Hepatocyte (in vitro differentiated cells): ENCODE results near the gene PROKR2. TPM values are rescaled to one million over a fixed set of nuclear protein-coding genes. Genes with fewer than 3 reads are reported as not detected.

Source experiments
- DNase-seq: peaks from one replicate; pipeline ENCODE4 v3.0.0-alpha.2; 2016; ENCODE audit warnings: low spot score
- H2AFZ ChIP-seq: fragments of 200-600 bp; sonication (generic); 2 replicates; pipeline ENCODE4 v1.6.0; 2016; ENCODE audit warnings: antibody characterized with exemption, mild to moderate bottlenecking
- H3K27ac ChIP-seq: fragments of 200-600 bp; sonication (generic); 2 replicates; pipeline ENCODE4 v1.5.1; 2016; ENCODE audit warnings: mild to moderate bottlenecking
- H3K27me3 ChIP-seq: fragments of 200-600 bp; sonication (generic); 2 replicates; pipeline ENCODE4 v1.6.1; 2016
- H3K36me3 ChIP-seq: fragments of 200-600 bp; sonication (generic); replicated peaks from 2 replicates; pipeline ENCODE4 v1.5.1; 2016; ENCODE audit warnings: low read depth; ENCODE audit not compliant: insufficient read depth
- H3K4me1 ChIP-seq: fragments of 200-600 bp; sonication (generic); 2 replicates; pipeline ENCODE4 v1.5.1; 2016; ENCODE audit warnings: mild to moderate bottlenecking, moderate library complexity; ENCODE audit not compliant: insufficient read depth
- H3K4me2 ChIP-seq: fragments of 200-600 bp; sonication (generic); 2 replicates; pipeline ENCODE4 v1.6.0; 2016
- H3K4me3 ChIP-seq: fragments of 200-600 bp; sonication (generic); 2 replicates; pipeline ENCODE4 v1.5.1; 2016; ENCODE audit warnings: mild to moderate bottlenecking
- H3K79me2 ChIP-seq: fragments of 200-600 bp; sonication (generic); 2 replicates; pipeline ENCODE4 v1.6.0; 2017; ENCODE audit warnings: mild to moderate bottlenecking
- H3K9me2 ChIP-seq: fragments of 200-600 bp; sonication (generic); replicated peaks from 2 replicates; pipeline ENCODE4 v1.6.0; 2017; ENCODE audit warnings: mild to moderate bottlenecking; ENCODE audit not compliant: insufficient read depth
- H3K9me3 ChIP-seq: fragments of 200-600 bp; sonication (generic); 2 replicates; pipeline ENCODE4 v1.5.1; 2016; ENCODE audit warnings: low read depth, mild to moderate bottlenecking
- H4K20me1 ChIP-seq: fragments of 200-600 bp; sonication (generic); 2 replicates; pipeline ENCODE4 v1.6.0; 2016; ENCODE audit warnings: mild to moderate bottlenecking; ENCODE audit not compliant: insufficient read depth, poor library complexity, severe bottlenecking
- EZH2 ChIP-seq: fragments of 200-600 bp; sonication (generic); IDR thresholded peaks from 2 replicates; pipeline ENCODE4 v1.6.1; 2016; ENCODE audit warnings: antibody characterized with exemption, mild to moderate bottlenecking, borderline replicate concordance
- EZH2phosphoT487 ChIP-seq: fragments of 200-600 bp; sonication (generic); IDR thresholded peaks from one replicate; pipeline ENCODE4 v1.6.1; 2018; ENCODE audit warnings: antibody characterized with exemption, mild to moderate bottlenecking, low read depth, moderate library complexity; ENCODE audit not compliant: unreplicated experiment, severe bottlenecking
- whole genome bisulfite sequencing: methylation state at CpG from one replicate; pipeline ENCODE4 v1.1.6; 2016; ENCODE audit warnings: low lambda C conversion rate; ENCODE audit errors: missing lambda C conversion rate; 5-methylcytosine and 5-hydroxymethylcytosine counted together
- polyA plus RNA-seq: library from polyadenylated mRNA; unstranded; fragments of >200 nt; fragmentation: Nextera tagmentation; extraction: Ambion mirVana; gene quantifications from 2 replicates; pipeline ENCODE4 v1.2.1, GENCODE V29; 2016
- total RNA-seq: library from RNA; depleted of rRNA; stranded (reverse); fragments of >200 nt; gene quantifications from 2 replicates; pipeline ENCODE4 v1.2.3, GENCODE V29; 2014
- TF ChIP-seq, protein P1 (sequence below): fragments of 200-600 bp; sonication (generic); IDR thresholded peaks from 2 replicates; pipeline ENCODE4 v1.5.1; 2016; ENCODE audit warnings: antibody characterized with exemption, mild to moderate bottlenecking; ENCODE audit not compliant: poor library complexity

PROKR2 gene
- total and polyA plus RNA-seq, 2 experiments from 2014 or later = not detected

DNA sequence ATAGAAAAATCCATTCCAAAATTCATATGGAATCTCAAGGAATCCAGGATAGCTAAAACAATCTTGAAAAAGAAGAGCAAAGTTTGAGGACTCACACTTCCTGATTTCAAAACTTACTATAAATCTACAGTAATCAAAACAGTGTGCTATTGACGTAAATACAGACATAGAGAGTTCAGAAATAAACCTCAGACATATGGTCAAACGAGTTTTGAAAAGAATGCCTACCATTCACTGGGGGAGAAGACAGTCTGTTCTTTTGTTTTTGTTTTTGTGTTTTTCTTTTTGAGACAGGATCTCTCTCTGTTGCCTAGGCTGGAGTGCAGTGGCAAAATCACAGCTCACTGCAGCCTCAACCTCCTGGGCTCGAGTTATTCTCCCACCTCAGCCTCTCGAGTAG lies 25.3 kb upstream of the PROKR2 start:
- WGBS = 61% methylated on average over 4 of the region's 4 CpGs

DNA sequence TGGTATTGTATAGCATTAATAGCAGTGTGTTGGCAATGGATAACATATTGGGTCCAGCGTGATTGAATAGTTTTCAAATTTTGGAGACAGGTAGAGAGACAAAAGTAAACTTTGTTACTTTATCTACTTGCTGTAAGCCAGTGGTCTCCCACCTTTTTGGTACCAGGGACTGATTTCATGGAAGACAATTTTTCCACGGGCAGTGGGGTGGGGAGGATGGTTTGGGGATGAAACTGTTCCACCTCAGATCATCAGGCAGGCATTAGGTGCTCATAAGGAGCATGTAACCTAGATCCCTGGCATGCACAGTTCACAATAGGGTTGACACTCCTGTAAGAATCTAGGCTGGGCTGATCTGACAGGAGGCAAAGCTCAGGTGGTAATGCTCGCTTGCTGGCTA lies 14.6 kb upstream of the PROKR2 start:
- H3K4me1 ChIP-seq = no peaks in the 10 kb centered on the region
- H3K4me2 ChIP-seq = no peak overlapping the region
- H2AFZ ChIP-seq = no peak overlapping the region
- DNase-seq = no peak
- TF ChIP-seq EZH2phosphoT487 (no peak), EZH2 (no peak)
- TF ChIP-seq, protein P1, sequence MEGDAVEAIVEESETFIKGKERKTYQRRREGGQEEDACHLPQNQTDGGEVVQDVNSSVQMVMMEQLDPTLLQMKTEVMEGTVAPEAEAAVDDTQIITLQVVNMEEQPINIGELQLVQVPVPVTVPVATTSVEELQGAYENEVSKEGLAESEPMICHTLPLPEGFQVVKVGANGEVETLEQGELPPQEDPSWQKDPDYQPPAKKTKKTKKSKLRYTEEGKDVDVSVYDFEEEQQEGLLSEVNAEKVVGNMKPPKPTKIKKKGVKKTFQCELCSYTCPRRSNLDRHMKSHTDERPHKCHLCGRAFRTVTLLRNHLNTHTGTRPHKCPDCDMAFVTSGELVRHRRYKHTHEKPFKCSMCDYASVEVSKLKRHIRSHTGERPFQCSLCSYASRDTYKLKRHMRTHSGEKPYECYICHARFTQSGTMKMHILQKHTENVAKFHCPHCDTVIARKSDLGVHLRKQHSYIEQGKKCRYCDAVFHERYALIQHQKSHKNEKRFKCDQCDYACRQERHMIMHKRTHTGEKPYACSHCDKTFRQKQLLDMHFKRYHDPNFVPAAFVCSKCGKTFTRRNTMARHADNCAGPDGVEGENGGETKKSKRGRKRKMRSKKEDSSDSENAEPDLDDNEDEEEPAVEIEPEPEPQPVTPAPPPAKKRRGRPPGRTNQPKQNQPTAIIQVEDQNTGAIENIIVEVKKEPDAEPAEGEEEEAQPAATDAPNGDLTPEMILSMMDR = no peak
- no peaks in the 10 kb centered on the region for H3K9me2 ChIP-seq
- H3K79me2 ChIP-seq = no peaks in the 10 kb centered on the region
- no peaks in the 10 kb centered on the region for H3K9me3 ChIP-seq
- H3K27ac ChIP-seq = no peak overlapping the region
- H3K27me3 ChIP-seq = no peaks in the 10 kb centered on the region
- H4K20me1 ChIP-seq = no peaks in the 10 kb centered on the region
- H3K4me3 ChIP-seq = no peak overlapping the region
- 89% methylated on average over 3 of the region's 3 CpGs for WGBS
- H3K36me3 ChIP-seq = no peaks in the 10 kb centered on the region

More for the DNA sequence above, 25.3 kb upstream of the PROKR2 start:
- H3K4me3 ChIP-seq = no peak overlapping the region
- H3K36me3 ChIP-seq = no peaks in the 10 kb centered on the region
- no peak overlapping the region for H2AFZ ChIP-seq
- no peak for TF ChIP-seq EZH2phosphoT487
- TF ChIP-seq, protein P1 = no peak
- no peak for TF ChIP-seq EZH2
- no peaks in the 10 kb centered on the region for H3K9me3 ChIP-seq
- no peak overlapping the region for H3K4me2 ChIP-seq
- DNase-seq = no peak
- no peaks in the 10 kb centered on the region for H3K79me2 ChIP-seq
- no peaks in the 10 kb centered on the region for H3K27me3 ChIP-seq
- no peaks in the 10 kb centered on the region for H3K4me1 ChIP-seq
- no peak overlapping the region for H3K27ac ChIP-seq
- no peaks in the 10 kb centered on the region for H3K9me2 ChIP-seq
- no peaks in the 10 kb centered on the region for H4K20me1 ChIP-seq

DNA sequence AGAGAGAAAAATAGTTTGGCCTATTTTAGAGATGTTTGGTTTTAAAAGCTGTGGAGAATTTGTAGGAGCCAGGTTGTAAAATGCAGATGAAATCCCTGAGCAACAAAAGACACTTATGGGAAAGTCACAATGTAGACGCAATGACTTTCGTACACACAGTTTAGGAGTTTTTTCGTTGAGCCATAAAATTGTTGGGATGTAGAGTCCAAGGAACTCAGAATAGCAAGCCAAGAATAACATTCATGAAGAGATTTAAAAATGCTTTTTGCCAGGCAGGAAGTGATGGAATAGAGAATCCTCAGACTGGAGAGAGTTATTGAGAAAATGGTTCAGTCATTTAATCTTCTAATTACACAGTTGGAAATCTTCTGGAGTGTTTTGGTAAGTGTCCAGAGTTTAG lies 11.5 kb upstream of the PROKR2 start:
- Histone ChIP-seq H3K27ac (no peak overlapping the region), H3K27me3 (peaks cover 3% of the 10 kb centered on the region), H2AFZ (no peak overlapping the region), H3K4me2 (no peak overlapping the region), H4K20me1 (no peaks in the 10 kb centered on the region), H3K79me2 (no peaks in the 10 kb centered on the region), H3K4me1 (no peaks in the 10 kb centered on the region), H3K36me3 (no peaks in the 10 kb centered on the region), H3K9me3 (no peaks in the 10 kb centered on the region), H3K4me3 (no peak overlapping the region), H3K9me2 (no peaks in the 10 kb centered on the region)
- DNase-seq = no peak
- 76% methylated on average over 3 of the region's 3 CpGs for WGBS
- TF ChIP-seq EZH2 (no peak), EZH2phosphoT487 (no peak)
- TF ChIP-seq, protein P1 = no peak

DNA sequence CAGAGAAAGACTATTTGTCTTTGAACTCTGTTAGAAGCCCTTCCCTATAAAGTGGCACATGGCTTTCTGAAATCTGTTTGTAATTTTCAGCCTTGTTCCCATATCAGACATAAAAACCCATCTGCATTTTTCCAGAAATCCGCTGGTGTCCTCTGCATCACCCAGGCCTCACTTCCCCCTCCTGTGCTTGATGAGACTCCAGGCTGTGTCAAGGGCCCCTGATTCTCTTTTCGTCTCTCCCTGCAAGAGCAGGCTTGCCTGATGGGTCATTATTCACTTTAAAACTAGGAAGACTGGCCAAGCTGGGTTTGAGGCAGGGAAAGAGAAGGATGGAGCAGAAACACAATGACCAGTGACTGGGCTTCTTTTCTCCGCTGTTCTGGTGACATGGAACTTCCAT lies 10.6 kb upstream of the PROKR2 start:
- DNase-seq = no peak
- H3K4me1 ChIP-seq = no peaks in the 10 kb centered on the region
- no peak for TF ChIP-seq EZH2
- TF ChIP-seq, protein P1 = no peak
- TF ChIP-seq EZH2phosphoT487 = no peak
- H3K36me3 ChIP-seq = no peaks in the 10 kb centered on the region
- H3K9me2 ChIP-seq = no peaks in the 10 kb centered on the region
- WGBS = 71% methylated on average over 3 of the region's 3 CpGs
- no peak overlapping the region for H3K4me2 ChIP-seq
- H3K4me3 ChIP-seq = no peak overlapping the region
- no peak overlapping the region for H3K27ac ChIP-seq
- H3K79me2 ChIP-seq = no peaks in the 10 kb centered on the region
- H4K20me1 ChIP-seq = no peaks in the 10 kb centered on the region
- H3K27me3 ChIP-seq = peaks cover 7% of the 10 kb centered on the region
- no peak overlapping the region for H2AFZ ChIP-seq
- H3K9me3 ChIP-seq = no peaks in the 10 kb centered on the region
